ENCODE results near the gene PIGH. TPM values are rescaled to one million over a fixed set of nuclear protein-coding genes. Genes with fewer than 3 reads are reported as not detected.
"Not testable (repeated sequence)": the region's sequence is repeated elsewhere in the genome, so short reads cannot be mapped to it uniquely, and the experiment has no call there.

PIGH gene
- total RNA-seq, 1 donor from 2014 or later, result 23.1 TPM

DNA sequence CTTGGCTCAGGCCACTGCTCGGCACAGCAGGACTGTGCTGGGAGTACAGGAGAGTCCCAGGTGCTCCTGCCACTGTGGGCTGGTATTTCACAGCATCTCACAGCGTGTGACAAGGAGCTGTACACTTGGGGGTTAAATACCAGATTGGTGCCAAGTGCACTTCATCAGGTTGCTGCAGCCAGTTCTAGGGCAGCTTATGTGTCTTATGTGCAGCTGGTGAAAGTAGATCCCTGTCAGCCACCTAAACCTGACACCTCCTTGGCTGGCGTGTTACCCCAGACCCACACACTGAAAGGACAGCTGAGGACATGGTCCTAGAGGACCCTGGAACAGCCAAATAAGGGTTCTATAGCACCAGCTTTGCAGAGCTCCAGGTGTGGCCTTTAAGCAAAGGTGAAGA lies 48.1 kb downstream of the PIGH start:
- DNase-seq (ENCODE audit: low spot score), result no peak

DNA sequence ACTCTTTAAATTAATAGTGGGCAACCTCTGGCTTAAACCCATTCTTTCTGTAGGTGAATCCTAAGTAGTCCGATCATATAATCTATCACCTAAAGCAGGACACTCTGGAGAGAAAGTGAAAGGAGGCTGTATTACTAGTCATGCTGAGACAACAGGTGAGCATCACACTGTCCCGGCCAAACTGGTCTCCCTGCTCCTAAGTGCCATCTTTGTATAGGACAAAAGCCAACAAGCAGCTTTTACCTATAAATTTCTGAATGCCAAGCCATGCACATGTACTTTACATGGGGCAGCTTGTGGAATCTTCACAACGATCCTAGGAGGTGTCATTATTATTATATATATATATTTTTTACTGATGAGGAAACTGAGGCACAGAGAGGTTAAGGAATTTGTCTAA lies 48.9 kb downstream of the PIGH start:
- DNase-seq (ENCODE audit: low spot score), result no peak

DNA sequence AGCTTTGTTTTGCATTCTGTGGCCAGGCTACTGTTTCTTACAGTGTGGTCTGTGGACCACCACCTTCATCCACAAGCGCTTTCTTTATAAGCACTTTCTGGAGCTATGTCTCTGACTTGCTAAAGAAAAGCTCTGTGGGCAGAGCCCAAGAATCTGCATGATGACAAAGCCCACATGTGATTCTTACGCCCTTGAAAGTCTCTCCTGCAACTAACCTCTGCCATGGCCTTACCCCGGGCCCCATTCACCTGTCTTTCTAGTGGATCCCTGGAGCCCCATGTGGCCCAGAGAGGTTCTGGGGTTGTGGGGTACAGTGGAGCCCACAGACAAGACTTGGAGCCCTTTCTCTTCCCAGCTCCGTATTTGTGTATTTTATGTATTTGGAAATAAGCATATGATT lies 50.3 kb downstream of the PIGH start:
- DNase-seq (ENCODE audit: low spot score), result no peak

DNA sequence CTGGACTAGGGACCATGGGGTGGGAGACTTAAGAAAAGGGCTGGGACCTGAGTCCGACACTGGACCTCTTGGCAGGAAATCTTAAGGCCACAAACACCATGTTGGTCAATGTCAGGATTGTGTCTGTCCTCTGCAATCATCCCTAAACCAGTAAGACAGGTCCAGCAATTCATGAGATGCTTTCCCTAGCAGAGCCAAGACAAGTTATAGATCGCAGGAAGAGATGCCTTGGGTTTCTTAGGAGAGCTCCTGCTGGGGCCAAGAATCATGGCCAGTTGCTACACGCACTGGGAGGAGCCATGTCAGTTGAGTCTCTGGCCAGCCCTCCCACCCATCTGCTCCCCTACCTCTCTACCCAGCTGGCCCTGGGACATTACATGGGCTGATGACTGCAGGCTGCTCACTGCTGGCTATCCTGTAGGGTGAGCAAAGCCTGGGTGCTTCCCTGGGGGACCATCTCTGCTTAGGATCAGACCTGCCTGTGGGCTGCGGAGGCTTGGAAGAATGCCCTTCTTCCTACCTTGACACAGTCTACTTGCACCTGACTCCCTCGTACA lies 52.8 kb downstream of the PIGH start:
- no peak for DNase-seq (ENCODE audit: low spot score)

DNA sequence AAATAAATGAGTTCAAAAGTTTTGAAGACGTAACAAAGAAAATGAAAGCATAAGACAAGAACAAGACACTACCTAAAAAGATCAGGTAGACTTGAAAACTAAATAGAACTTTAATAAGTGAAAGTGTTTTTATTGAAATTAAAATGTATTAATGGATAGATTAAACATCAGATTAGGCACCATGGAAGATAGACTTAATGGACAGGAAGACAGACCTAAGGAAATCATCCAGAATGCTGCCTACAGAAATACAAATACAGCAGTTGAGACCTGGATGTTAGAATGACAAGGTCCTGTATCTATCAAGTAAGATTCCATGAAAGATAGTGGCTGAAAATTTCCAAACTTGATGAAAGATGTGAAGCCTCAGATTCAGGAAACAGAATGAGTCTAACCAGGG lies 55.5 kb downstream of the PIGH start:
- DNase-seq (ENCODE audit: low spot score), result no peak

DNA sequence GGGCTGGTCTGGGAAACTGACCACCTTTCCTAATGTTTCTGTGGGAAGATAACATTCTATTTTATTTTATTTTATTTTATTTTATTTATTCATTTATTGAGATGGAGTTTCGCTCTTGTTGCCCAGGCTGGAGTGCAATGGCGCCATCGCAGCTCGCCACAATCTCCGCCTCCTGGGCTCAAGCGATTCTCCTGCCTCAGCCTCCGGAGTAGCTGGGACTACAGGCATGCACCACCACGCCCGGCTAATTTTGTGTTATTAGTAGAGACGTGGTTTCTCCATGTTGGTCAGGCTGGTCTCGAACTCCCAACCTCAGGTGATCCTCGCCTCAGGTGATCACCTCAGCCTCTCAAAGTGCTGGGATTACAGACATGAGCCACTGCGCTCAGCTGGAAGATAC lies 57.4 kb downstream of the PIGH start:
- not testable (repeated sequence) for DNase-seq (ENCODE audit: low spot score)

DNA sequence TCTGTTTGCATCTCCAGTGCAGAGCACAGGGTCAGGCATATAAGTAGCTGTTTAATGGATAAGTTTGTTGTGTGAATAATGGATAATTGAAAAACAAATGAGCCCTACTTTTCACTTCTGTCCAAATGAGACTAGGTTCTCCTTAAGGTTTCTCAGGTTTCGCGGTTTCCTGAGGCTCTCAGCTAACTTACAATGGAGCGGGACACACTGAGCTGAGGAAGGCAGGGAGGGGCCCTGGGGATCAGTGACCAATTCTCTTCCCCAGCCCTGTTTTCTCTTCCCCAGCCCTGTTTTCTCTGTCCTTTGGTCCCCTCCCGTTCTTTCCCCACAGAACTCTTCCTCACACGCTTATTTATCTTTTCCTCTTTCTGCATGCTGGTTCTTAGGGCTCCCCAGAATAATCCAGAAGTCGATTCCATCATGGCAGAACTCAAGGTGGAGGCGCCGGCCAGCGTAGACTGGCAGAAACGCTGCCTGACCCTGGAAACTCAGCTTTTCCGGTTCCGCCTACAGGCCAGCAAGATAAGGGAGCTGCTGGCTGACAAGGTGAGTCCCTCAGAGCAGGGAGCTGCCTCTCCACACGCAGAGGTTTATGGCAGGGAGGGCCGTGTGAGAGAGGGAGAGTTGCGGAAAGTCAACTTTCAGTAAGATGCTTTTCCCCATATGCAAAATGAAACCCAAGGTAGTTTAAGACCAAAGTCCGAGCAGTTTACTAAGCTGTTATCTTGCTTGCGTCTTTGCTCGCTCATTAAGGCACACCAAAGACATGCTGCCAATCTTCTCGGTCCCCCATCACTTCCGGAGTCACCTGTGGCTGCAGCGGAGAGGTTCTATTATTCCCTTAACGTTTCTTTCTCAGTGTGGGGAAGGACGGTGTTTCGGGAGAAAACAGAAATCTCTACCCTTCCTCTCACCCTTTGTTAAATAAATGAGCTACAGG lies 58.4 kb downstream of the PIGH start:
- DNase-seq (ENCODE audit: low spot score), result no peak

Other genes starting within 250 kb of the PIGH start
- 94.9 TPM for gene ATP6V1D, start 240.5 kb downstream of the PIGH start, total RNA-seq (ENCODE audit: insufficient read depth, low replicate concordance)
- gene EIF2S1, start 239.9 kb downstream of the PIGH start, total RNA-seq (ENCODE audit: insufficient read depth, low replicate concordance), result 82.8 TPM
- 3.9 TPM for gene PLEK2, start 188.1 kb downstream of the PIGH start, total RNA-seq (ENCODE audit: insufficient read depth, low replicate concordance)
- 1.9 TPM for gene TMEM229B, start 111.5 kb downstream of the PIGH start, total RNA-seq (ENCODE audit: insufficient read depth, low replicate concordance)
- gene PLEKHH1, start 67.0 kb downstream of the PIGH start, total RNA-seq (ENCODE audit: insufficient read depth, low replicate concordance), result 3.4 TPM
- gene ARG2, start 19.7 kb upstream of the PIGH start, total RNA-seq (ENCODE audit: insufficient read depth, low replicate concordance), result 5.5 TPM
- gene VTI1B, start 74.4 kb upstream of the PIGH start, total RNA-seq (ENCODE audit: insufficient read depth, low replicate concordance), result 44.8 TPM
- 64.8 TPM for gene RDH11, start 95.5 kb upstream of the PIGH start, total RNA-seq (ENCODE audit: insufficient read depth, low replicate concordance)
- 0.96 TPM for gene RDH12, start 101.6 kb upstream of the PIGH start, total RNA-seq (ENCODE audit: insufficient read depth, low replicate concordance)
- 28.2 TPM for gene ZFYVE26, start 216.3 kb upstream of the PIGH start, total RNA-seq (ENCODE audit: insufficient read depth, low replicate concordance)
- gene RAD51B, start 219.5 kb upstream of the PIGH start, total RNA-seq (ENCODE audit: insufficient read depth, low replicate concordance), result 34.2 TPM